NCI-H187 (cell line): ENCODE measurements around the gene PDPN.
"Not testable (repeated sequence)": the region's sequence is repeated elsewhere in the genome, so short reads cannot be mapped to it uniquely, and the experiment has no call there.

Experiments
- DNase-seq, 2 experiments: peaks; one replicate each; lab custom pipeline; 2025; lab: John Stamatoyannopoulos, UW

Gene PDPN, protein sequence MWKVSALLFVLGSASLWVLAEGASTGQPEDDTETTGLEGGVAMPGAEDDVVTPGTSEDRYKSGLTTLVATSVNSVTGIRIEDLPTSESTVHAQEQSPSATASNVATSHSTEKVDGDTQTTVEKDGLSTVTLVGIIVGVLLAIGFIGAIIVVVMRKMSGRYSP

DNA sequence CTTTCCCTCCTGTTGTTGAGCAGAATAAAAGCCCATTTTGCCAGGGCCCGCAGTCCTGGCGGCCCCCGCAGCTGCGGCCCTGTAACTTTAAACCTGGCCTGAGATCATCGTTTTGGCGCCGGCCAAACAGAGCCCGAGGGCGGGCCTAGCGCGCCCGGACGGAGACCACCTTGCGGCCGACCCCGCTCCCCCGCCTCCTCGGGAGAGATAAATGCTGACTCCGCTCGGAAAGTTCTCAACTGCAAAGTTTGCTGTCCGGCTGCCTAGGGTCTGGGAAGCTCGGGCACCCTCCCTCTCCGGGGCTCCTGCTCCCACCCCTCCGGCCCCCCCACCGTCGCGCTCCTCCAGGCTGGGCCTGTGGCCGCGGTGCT, at the start of gene PDPN:
TSS of gene PDPN (plus strand) at position 238 of the 371 bp plus-strand sequence. CDS start 202 bp downstream, outside the sequence.
- no peak for DNase-seq

DNA sequence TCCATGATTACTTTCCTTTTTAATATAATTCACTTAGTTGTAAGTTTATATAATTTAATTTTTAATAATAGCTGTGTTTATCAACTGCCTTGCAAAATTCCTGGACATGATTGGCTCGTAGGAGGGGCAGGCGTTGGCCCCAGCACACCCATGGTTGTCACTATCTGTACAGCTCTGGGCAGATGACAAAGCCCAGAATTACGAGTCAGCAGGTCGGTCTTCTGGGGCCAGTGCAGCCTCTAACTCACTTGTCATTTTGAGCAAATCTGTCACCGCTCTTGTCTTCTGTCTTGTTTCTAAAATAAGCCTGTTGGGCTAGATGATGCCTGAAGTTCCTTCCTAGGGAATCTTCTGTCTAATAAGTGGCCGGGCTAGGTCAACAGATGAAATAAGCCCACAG, 48.4 kb upstream of the PDPN start:
- DNase-seq, result no peak

DNA sequence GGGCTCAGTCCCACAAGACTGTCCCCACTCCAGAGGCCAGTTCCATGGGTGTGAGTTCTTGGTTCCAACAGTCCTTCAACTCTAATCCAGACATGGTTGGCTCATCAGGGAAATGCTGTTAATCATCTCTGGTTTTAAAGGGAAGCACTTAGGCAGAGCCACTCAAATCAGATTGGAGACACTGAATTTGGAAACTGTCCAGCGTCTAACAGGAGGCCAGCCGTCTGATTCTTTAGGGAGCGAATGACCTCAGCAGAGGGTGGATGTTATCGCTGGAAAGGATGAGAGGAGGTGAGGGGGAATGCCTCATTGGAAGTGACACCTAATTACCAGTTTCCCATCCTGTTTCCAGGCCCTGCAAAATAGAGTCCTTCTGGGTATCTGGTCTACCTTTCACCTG, 47.1 kb upstream of the PDPN start:
- DNase-seq, result no peak

DNA sequence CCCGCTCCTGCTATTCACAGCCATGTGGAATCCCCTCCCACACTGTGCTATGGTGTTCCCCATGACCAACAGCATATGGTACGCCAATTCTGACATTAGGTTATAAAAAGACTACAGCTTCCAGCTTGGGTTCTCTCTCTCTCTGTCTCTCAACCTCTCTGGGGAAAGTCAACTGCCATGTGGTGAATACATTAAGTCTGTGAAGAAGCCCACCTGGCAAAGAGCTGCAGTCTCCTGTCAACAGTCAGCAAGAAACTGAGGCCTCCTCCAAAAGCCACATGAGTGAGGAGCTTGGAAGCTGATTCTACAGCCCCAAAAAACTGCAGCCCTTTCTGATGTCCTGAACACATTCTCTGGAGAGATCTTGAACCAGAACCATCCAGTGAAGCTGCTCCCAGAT, 44.8 kb upstream of the PDPN start:
- no peak for DNase-seq

DNA sequence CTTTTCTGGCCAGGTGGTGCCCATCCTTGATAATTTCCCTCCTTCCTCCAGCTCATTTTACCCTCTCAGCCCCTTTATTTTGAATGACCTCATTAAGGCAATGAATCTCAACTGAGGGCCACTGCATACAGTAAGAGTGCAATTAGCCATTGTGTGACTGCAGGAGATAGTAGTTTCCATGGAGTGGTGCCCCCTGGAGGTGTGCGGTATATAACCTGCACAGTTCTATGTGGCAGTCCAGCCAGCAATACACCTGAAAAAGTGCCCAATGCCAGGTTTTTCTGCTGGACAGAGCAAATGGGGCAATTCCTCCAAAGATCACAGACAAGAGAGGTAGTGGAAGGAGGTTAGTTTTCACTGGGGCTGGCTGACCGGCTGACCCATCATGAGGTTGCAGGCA, 43.9 kb upstream of the PDPN start:
- no peak for DNase-seq

DNA sequence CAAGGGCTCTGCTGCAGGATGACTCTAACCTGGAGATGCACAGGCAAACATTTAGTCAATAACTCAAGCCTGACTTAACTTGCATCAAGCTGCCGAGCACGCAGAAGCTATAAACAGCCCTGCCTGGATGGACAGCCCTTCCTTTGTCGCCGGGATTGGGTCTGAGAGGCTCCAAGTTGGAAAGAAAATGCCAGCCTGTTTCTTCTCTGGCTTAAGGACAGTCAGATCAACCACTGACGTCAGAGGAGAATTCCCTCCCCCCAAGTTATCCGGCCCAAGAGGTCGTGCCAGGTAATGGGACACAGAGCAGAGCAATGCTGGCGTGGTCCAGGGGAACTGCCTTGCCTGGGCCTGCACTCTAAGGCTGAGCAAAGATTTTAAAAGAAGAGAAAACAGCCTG, 42.8 kb upstream of the PDPN start:
- DNase-seq, result no peak

DNA sequence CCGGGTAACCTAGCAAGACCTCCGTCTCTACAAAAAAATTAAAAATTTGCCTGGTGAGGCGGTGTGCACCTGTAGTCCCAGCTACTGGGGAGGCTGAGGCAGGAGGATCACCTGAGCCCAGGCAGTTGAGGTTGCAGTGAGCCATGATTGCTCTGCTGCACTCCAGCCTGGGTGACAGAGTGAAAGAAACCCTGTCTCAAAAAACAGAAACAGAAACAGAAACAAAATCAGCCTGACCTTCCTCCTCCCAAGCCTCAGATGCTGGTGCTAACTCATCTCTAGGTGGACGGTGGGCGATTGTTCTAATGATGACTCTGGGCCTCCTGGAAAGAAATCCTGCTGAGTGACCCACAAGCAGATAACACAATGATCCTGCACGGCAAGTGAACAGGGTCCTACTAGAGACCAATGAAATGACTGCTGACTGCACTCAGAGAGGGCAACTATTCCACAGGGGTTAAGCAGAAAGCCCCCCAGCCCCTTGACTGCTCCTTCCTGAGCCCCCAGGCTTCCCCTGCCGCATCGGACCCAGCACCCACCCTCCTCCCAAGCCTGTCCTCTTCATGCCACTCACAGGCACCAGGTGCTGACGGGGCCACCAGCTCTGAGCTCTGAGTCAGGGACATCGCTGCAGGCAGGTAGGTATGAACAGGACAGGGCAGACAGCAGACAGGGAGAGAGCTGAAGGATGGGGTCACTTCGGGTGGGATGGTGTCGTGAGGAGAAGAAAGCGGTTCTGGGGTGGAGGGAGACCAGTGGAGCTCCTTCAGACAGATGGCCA, 42.0 kb upstream of the PDPN start:
- no peak for DNase-seq

DNA sequence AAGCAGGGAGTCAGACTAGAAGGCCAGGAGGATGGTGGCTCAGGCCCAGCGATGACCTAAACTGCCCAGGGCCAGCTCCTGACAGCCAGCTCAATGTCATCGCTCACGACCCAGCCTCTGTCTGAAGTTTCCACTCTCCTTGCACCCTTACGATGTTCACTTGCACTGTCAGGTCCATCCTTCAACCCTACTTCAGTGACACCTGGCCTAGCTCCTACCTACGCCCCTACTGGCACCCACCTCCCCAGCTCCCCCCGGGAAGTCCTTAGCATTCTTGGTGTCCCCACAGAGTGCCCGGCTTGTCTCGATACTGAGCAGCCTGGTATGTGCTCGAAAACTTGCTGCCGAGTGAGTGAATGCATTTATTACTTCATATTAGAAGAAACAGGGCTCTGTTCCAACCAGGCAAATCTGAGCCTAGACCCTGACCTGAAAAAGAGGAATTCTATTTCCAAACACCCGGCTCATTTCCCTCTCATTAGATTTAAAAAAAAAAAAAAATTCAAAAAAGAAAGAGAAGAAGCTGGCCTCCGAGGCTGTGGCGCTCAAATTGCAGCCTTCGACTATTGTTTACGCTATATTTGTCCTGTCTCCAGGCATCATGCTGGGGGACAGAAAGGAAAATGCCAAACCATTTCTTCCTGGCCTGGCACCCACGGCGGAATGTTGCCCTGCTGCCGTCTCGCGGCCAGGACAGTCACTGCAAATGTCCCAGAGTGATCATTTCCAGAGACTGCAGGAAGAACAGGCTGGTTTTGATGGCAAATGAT, 40.0 kb upstream of the PDPN start:
- DNase-seq, result no peak

DNA sequence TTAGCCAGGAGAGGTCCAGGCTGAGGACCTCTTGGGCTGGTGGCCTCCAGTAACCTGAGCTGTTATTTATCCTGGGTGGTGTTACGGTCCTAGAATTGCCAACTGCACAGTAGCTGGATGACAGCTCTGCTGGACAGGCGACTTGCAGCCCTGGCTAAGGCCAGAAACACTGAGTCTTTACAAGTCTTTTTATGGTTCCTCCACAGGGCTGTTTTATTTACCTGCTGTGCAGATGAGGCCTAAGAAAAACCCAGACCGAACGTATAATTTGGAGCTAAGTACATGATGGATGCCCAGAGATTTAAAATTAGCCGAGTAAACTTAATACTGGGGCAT, 39.4 kb upstream of the PDPN start:
- no peak for DNase-seq

DNA sequence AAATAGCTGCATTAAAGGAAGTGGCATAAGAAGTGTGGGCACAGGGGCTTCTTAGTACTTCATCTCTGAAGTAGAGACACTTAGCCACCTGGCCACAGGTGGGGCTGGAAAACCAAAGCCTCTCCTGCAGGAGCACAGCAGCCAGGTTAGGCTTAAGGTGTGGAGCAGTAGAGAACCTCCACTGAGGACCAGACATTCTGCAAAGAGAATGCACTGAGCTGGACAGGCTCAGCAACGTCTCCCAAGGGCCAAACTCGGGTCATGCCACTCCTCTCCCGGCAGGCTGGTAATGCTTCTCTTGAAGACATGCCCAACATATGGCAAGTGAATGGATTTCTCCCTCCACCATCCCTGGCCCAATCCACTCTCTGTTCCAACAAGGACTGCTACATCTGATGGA, 36.8 kb upstream of the PDPN start:
- no peak for DNase-seq

DNA sequence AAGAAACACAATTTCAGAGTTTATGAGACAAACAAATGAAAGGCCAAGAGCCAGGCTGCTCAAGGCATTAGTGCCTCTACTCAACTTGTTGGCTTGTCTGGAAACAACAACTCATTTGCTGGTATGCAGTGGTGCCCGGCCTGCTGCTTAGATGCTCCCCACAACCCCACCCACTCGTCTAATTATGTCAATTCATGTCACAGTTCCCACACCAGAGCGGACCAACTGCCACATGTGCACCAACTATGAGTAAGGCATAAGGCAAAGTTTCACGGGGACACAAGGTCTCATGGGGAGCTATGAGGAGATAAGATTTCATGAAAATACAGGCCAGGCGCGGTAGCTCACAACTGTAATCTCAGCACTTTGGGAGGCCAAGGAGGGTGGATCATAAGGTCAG, 35.4 kb upstream of the PDPN start:
- DNase-seq, result no peak

DNA sequence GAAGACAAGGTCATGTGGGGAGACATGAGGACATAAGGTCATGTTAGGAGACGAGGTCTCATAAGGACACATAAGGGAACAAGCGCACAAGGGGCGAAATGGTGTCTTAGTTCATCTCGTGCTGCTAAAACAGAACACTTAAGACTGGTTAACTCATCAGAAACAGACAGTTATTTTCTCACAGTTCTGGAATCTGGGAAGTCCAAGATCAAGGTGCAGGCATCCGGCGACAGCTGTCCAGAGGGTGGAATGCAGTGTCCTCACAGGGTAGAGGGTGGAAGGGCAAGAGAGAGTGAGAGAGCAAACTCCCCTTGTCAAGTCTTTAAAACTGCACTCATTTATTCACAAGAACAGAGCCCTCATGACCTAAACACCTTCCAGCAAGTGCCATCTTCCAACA, 34.6 kb upstream of the PDPN start:
- no peak for DNase-seq

DNA sequence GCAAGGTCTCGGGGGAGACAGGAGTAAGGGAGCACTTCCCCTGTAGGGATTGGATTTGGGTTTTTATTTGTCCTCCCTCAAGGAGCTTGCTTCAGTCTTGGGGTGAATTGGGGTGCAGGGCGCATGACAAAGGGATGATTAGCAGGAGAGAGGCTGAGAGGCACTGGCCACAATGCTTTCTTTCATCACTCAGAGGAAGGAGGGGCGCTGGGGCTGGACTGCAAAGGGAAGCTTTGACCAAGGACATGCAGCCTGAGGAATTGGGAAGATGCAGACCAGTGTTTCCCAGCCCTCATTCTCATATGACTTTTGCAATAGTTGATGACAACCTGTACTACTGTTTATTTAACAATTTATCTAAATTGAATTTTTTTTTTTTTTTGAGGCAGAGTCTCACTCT, 34.1 kb upstream of the PDPN start:
- no peak for DNase-seq

DNA sequence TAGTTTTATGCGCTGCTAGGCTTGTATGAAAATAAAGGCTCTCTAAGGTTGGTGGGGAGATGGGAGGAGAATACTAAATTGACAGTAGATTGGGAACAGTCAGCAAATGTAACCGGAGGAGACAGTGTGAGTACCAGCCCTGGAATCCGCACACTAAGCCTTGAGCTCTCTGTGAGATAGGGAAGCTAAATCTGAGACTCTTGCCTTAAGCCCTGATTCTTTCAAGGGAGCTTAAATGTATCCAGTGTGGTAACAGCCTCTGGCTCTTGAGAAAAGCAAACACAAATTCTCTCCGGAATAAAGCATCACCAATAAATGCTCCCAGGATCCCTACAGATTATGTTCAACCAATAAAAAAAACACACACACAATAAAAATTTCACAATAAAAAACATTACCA, 33.0 kb upstream of the PDPN start:
- no peak for DNase-seq

DNA sequence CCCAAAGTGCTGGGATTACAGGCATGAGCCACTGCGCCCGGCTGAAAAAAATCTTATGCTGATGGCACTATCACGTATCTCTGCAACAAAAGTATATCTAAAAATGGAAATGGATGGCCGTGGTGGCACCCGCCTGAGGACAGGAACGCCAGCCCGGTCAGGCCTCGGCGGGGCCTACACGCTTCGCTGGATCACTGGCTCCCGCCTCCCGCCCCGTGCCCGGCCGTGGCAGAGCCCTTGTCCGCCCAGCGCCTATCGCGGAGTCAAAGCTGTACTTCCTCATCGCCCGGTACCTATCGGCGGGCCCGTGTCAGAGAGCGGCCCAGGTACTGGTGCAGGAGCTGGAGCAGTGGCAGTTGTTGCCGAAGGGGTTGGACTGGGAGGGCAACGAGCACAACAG, 28.8 kb upstream of the PDPN start:
- no peak for DNase-seq

DNA sequence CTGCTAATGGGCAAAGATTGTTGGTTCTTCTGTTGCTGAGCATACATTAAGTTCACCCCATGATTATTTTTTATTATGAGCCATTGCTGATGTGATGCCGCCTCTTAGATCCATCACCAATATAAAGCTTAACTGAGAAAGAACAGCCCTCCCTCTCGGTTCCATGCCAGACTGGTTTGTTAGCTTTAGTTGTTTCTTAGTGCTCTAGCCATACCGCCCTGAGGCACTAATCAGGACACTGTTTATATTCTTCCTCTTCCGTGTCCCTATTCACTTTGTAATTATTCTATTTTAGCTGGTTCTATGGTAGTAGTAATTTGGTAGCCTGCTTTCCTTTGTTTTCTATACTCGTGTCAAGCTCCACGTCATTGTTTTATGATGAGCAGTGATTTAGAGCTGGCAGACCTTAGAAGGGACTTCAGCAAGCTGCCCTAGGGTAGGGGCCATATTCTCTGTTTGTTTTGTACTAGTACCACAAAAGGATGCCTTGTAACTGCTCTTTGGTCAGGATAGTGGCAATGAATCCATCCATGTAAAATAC, 27.3 kb upstream of the PDPN start:
- DNase-seq, result no peak

DNA sequence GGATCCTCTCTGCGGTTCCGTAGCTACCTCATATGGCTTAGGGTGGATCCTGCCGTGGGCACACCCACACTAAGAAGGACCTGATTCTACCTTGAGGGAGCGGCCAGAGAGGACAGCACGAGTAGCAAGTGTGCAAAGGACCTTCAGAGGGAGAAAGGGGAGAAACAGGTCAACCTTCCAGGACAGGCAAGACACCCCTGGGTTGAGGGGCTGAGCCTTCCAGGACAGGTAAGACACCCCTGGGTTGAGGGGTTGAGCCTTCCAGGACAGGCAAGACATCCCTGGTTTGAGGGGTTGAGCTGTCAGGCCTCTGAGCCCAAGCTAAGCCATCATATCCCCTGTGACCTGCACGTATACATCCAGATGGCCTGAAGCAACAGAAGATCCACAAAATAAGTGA, 23.1 kb upstream of the PDPN start:
- DNase-seq, result no peak

DNA sequence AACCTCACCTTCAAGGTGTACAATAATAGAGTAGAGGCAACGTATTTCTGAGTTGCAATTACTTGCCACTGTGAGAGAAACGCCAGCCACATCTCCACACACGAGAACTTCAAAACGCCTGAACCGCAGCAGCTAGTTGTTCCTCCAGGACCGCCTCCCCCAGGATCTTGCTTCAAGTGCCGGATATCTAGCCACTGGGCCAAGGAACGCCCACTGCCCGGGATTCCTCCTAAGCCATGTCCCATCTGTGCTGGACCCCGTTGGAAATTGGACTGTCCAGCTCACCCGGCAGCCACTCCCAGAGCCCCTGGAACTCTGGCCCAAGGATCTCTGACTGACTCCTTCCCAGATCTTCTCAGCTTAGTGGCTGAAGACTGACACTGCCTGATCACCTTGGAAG, 20.7 kb upstream of the PDPN start:
- not testable (repeated sequence) for DNase-seq

DNA sequence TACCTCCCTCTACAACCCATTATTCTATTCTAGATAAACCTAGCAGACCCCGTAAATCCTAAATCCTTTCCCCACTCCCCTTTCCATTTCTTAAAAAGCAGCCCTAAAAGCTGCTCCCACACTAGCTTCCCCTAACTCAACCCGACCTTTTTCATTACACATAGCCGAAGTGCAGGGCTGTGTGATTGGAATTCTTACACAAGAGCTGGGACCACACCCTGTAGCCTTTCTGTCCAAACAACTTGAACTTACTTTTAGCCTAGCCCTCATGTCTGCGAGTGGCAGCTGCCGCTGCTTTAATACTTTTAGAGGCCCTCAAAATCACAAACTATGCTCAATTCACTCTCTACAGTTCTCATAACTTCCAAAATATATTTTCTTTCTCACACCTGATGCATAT, 19.6 kb upstream of the PDPN start:
- DNase-seq, result no peak

DNA sequence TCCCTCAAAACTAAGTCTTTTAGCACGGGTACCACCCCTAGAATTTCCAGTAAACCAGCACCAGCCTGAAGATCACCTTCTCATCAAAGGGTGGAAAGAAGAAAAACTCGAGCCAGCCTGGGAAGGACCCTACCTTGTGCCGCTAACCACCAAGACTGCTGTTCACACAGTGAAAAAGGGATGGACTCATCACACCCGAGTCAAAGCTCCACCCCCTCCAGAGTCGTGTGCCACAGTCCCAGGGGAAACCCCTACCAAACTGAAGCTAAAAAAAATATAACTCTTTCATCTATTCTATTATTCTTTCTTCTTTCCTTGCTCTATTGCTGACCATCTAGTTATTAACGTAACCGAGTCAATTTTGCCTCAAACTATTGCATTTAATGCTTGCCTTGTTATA, 13.2 kb upstream of the PDPN start:
- DNase-seq, result not testable (repeated sequence)

DNA sequence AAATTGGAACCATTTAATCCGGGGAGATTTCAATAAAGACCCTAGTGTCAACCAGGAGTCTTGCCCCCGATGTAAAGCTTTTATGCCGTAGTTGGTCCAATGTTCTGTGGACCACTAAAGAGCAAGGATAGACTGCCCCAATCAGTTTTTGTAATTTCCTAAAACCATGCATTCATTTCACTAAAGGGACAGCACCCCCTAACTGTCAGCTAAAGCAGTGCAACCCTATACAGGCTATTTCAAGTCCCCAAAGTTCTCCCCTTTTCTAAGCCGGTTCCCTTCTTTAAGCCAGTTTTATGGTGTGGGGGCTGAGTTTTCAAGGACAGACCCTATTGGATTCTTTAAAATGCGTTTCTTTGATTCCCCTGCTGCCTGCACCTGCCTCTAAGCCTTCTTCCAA, 12.7 kb upstream of the PDPN start:
- no peak for DNase-seq

DNA sequence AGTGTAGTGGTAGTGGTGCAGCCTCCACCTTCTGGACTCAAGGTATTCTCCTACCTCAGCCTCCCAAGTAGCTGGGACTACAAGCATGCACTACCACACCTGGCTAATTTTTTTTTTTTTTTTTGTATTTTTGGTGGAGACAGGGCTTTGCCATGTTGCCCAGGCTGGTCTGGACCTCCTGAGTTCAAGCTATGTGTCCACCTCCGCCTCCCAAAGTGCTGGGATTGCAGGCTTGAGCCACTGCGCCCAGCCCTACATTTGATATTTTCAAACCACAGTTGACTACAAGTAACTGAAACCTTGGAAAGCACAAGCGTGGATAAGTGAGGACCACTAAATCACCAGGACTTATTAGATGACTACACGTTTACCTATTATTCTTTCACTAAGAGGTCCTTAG, 10.0 kb upstream of the PDPN start:
- DNase-seq, result no peak

DNA sequence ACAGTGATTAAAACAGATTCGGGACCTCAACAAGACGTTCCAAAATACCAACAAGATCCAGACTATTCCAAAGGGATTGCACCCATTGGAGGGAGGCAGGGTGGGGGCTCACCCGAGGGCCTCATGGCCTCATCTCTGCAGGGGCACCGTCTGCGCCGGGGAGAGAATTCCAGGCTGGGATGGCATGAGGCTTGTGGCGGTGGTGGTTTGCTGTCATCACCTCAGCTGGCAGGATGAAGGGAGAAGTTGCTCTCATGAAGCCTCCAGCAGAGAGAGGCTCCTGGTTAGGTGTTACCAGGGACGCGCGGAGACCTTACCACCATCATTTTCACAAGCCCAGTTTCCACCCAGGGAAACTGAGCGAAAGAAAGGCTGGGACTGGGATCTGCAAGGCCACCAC, 6.7 kb upstream of the PDPN start:
- DNase-seq, result no peak
